Adipose tissue (tissue), 3 donors: Measurements from ENCODE around the gene CEP63. TPM values are rescaled to one million over a fixed set of nuclear protein-coding genes. Genes with fewer than 3 reads are reported as not detected.

ENCODE experiments used
- H3K27ac ChIP-seq: one replicate; pipeline ENCODE4 v1.5.1; 2013; ENCODE audit warnings: low read depth, low read length
- WGBS, 3 donors: extraction: QIAGEN DNeasy Blood & Tissue Kit; methylation state at CpG; one replicate each; pipeline ENCODE4 v1.1.7; 2013; 5-methylcytosine and 5-hydroxymethylcytosine counted together
- polyA plus RNA-seq, 3 donors: library from polyadenylated mRNA; stranded (reverse); fragments of 200-250 nt; gene quantifications; one replicate each; pipeline ENCODE4 v1.2.3, GENCODE V29; 2013
- donor health status: healthy with polysubstance abuse.
- donor health status: Bipolar disorder and iron deficiency.
- donor health status: healthy.

The CEP63 gene
- polyA plus RNA-seq, 3 donors: 13.3 to 27.4 (median 21.4) TPM

- WGBS, 3 donors: 44 to 54% (median 49%) methylated on average over 13 of the region's 13 CpGs
- H3K27ac ChIP-seq: peak overlapping the region; percentile 51
Measured at GRCh38 chr3:134464064-134464688, 21.7 kb upstream of the CEP63 start.

GRCh38 chr3:134464689-134465365, 21.0 kb upstream of the CEP63 start:
- 66 to 80% (median 71%) methylated on average over 8 of the region's 8 CpGs for WGBS, 3 donors
- peak overlapping the region; percentile 51 for H3K27ac ChIP-seq

DNA sequence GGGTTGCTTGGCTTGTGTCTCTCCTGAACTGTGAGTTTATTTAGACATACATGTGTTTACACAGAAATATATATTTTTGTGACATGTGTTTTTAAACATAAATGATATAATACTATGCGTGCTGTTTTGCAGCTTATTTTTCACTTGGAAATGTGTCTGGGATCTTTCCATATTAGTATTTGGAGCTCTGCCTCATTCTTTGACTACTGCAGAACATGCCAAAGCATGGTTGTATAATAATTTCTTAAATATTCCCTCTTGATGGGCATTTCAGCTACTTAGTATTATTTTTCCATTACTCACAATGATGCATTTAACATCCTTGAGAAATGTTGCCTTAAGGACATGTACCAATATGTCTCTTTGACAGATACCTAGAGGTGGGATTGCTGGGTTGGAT, 19.5 kb upstream of the CEP63 start:
- WGBS, 3 donors: 56 to 83% (median 67%) methylated on average over 1 of the region's 1 CpG
- no peak overlapping the region for H3K27ac ChIP-seq

DNA sequence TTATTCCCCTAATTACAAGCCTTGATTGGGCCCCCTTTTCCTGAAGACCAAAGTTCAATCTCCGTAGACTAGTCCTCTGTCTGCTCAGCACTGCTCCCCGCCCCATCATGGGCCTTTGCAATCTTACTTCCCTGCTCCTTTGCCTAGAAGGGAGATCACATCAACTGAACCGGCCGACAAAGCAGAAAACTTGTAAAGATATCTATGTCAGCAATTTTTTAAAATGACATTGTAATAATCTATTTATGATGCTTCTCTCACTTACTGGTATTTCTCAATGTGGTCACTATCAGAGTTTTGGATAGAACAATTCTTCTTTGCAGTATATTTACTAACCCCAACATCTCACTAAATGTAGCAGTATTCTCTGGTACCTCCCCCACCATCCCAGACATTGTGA, 17.3 kb upstream of the CEP63 start:
- 75 to 88% (median 80%) methylated on average over 4 of the region's 4 CpGs for WGBS, 3 donors
- H3K27ac ChIP-seq: no peak overlapping the region

DNA sequence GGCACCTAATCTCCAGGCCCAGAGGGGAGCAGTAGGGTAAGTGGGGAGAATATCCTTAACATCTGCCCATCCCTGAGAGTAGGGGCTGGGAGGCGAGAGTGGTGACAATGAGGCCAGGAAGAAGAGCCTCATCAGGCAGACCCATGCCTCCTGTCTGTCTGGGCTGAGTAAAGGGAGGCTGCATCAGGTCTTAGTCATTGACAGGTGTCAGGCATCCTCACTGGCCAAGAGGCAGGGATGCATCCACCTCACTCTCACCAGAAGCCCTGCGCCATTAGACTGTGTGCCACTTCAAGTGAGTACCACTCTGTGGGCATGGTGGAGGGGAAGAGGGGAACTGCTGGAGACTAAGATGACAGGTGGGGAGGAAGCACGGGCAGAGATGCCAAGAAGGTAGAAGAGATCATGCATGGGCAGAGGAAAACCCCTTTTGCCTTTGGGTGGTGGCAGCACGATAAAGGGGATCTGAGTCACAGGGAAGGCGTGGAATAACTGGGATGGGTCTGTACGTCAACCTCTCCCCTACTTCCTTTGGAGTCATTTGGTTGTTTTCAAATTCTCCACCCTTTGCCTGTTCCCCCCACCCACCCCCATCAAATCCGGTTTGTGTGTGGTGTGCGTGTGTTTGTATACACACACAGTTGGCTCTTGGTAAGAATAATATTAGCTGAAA, 14.2 kb upstream of the CEP63 start:
- WGBS, 3 donors: 65 to 87% (median 70%) methylated on average over 7 to 8 of the region's 8 CpGs
- H3K27ac ChIP-seq: no peak overlapping the region

DNA sequence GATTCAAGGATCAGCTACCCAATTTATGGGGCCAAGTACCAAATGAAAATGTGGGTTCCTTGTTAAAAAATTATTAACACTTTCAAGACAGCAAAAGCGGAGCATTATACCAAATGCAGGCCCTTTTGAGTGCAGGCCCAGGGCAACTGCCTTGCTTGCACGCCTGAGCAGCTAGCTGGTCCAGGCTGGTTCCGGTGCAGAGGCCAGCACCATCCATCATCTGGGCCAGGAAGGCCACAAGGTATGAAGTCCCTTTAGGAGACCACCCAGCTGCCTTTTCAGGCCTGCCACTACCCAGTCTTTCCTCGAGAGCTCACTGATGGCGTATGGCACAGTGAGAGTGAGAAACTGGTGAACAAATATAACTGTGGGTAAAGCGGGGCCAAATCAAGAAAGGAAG, 13.0 kb upstream of the CEP63 start:
- 91 to 97% (median 96%) methylated on average over 6 of the region's 6 CpGs for WGBS, 3 donors
- no peak overlapping the region for H3K27ac ChIP-seq

DNA sequence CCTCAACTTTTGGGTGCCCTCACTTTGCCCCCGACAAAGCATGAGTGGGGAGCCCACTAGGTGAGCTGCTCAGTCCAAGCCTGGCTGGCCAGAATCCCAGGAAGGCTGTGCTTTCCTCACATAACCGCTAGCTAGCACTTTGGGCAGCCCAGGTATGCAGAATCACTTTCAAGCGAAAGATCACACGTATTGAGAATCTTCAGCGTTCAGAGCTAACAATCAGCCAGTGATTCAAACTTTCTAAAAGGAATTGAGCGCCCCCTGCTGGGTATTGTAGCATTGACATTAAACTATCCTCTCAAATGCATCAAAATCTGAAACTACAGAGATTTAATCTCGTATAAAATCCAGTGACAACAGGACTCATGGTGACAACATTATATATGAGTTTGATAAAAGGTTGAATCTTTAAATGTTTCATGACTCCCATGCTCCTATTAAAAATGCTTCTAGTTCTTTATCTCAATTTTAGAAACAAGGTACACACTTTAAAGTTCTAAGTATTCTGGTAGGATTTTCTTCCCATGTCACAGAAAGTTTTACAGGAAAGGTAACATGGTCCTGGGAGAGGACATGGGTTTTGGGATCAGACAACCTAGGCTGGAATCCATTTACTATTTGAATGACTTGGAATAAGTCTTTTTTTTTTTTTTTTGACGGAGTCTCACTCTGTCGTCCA, 11.8 kb upstream of the CEP63 start:
- 19 to 33% (median 20%) methylated on average over 8 to 9 of the region's 9 CpGs for WGBS, 3 donors
- no peak overlapping the region for H3K27ac ChIP-seq

DNA sequence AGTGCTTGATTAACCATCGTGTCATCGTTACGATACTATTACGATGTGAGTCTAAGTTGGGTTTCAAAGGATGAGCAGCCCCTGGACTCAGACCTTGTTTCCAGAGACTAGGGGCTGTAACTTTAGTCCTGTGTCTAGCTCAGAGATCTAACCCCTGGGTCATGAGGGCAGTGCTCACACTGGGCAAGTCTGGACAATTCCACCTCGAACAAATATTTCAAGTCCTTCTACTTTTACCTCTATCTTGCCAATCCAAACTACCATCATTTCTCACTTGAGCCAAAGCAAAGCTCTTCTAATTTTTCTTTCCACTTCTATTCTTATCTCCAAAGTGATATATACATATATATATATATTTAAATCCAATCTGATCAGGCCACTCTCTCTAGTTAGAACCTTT, 10.9 kb upstream of the CEP63 start:
- 89 to 92% (median 91%) methylated on average over 5 of the region's 5 CpGs for WGBS, 3 donors
- H3K27ac ChIP-seq: no peak overlapping the region

DNA sequence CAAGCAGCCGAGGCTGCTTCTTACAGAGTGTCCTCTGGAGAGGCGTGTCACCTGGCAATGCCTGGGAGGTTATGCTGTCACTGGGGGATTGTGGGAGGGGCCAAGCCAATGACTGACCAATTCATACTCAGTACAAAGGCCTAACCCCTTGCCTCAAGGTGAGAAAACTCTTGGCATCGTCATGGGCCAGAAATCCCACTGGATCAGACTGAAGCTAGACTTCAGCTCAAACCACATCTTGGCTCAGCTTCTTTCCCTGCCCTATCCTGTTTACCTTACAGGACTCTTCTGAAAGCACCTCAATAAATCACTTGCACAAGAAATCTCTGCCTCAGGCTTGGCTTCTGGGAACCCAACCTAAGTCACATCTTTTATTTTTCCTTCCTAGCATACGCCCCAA, 9.6 kb upstream of the CEP63 start:
- no peak overlapping the region for H3K27ac ChIP-seq
- 64 to 76% (median 75%) methylated on average over 4 of the region's 4 CpGs for WGBS, 3 donors

DNA sequence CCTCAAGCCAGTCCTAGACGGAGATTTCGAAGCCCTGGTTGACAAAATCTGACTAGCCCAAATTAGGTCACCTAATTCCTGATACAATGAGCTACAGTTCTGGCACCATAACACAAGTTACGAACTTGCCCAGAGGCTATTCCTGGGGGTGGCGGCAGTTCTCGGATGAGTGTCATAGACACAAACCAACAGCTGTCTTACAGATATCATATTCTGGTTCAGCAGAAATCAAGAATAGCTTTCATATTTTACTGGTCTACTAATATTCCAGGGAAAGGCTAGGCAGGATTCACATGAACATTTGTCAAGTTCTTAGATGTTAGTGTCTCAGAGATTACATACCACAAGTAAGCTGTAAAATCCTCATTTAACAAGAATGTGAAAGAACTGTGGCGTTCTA, 8.9 kb upstream of the CEP63 start:
- no peak overlapping the region for H3K27ac ChIP-seq
- 82 to 87% (median 86%) methylated on average over 6 of the region's 6 CpGs for WGBS, 3 donors

- WGBS, 3 donors: 30 to 95% (median 91%) methylated on average over 2 of the region's 2 CpGs
- no peak overlapping the region for H3K27ac ChIP-seq
Measured at GRCh38 chr3:134477938-134478337, 7.9 kb upstream of the CEP63 start.

DNA sequence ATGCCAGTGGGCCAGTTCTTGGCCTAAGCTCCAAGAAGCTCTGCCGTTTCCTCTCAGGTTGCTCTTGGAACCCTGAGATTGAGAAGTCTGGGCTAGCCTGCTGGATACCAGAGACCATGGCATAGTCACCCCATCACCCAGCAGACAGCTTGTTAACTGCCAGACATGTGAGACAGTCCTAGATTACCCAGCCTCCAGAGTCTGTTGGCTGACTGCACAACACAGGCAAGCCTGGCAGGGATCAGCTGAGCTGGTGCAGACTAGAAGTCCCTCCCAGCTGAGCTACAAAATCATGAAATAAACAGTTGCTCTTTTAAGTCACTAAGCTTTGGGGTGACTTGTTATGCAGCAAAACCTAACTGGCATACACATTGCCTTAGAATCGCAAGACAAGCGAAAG, 5.3 kb upstream of the CEP63 start:
- 83 to 96% (median 91%) methylated on average over 3 of the region's 3 CpGs for WGBS, 3 donors

DNA sequence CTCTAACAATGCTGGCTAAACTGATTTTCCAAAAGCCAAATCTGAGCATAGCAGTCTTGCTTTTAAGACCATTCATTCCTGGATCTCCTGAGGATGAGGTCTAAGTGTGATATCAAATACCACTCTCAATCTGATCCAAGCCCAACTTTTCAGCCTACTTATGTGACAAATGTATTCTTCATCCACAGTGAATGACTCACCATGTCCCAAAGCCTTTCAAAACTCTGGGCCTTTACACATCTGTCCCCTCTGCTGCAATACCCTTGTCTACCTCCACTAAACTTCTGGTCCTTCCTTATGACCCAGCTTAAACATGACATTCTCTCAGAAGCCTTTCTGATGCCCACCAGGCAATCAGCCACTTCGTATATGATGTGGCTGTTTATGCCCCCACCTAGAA, 4.7 kb upstream of the CEP63 start:
- no peak overlapping the region for H3K27ac ChIP-seq
- 73 to 87% (median 83%) methylated on average over 1 of the region's 1 CpG for WGBS, 3 donors

More for the DNA sequence above, 5.3 kb upstream of the CEP63 start:
- H3K27ac ChIP-seq: no peak overlapping the region

GRCh38 chr3:134482622-134483021, 3.2 kb upstream of the CEP63 start:
- WGBS, 3 donors: 82 to 94% (median 88%) methylated on average over 3 of the region's 3 CpGs
- no peak overlapping the region for H3K27ac ChIP-seq

GRCh38 chr3:134483195-134483900, 2.5 kb upstream of the CEP63 start:
- WGBS, 3 donors: 47 to 81% (median 57%) methylated on average over 7 of the region's 7 CpGs
- no peak overlapping the region for H3K27ac ChIP-seq

- 0% methylated on average over 24 of the region's 24 CpGs for WGBS, 3 donors
Measured at GRCh38 chr3:134485075-134485717, 661 bp upstream of the CEP63 start.

DNA sequence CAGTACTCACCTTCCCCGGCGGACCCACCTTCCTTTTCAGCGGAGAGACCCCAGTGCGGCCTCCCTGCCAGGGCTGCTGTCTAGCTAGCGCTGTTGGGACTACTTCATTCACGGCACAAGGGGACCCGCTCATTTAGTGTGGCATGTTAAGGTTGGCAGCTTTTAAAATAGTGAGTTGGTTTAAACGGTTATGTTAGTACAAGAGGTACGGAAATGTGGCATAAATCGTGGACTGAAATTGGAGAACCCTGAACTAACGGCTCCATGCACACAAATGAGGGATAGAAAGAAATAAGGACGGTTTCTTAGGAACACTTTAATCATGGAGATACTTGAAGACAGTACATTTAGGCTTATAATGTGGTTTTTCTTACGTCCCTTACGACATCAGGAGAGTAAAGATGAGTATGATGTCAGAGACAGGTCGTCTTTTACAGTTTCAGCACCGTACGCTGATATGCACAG, 752 bp downstream of the CEP63 start:
- peak overlapping the region; percentile 82 for H3K27ac ChIP-seq
- WGBS, 3 donors: 1 to 2% (median 2%) methylated on average over 17 of the region's 17 CpGs

More at GRCh38 chr3:134485075-134485717, 661 bp upstream of the CEP63 start:
- H3K27ac ChIP-seq: peak overlapping the region; percentile 69

GRCh38 chr3:134487406-134487805, 1.5 kb downstream of the CEP63 start:
- no peak overlapping the region for H3K27ac ChIP-seq
- 43 to 54% (median 51%) methylated on average over 5 of the region's 5 CpGs for WGBS, 3 donors
